ENCODE data around the gene HSPB6.
"Not testable (repeated sequence)": the region's sequence is repeated elsewhere in the genome, so short reads cannot be mapped to it uniquely, and the experiment has no call there.

Gene HSPB6

GRCh38 chr19:35756377-35757230, at the start of gene HSPB6:
Gene HSPB6 (minus strand): TSS chr19:35757029. CDS start chr19:35757008, 21 bp downstream.
- no peak for DNase-seq

- no peak for DNase-seq
Measured at GRCh38 chr19:35806597-35806996, 49.8 kb upstream of the HSPB6 start.

GRCh38 chr19:35805526-35806102, 48.8 kb upstream of the HSPB6 start:
- no peak for DNase-seq

- no peak for DNase-seq
Measured at GRCh38 chr19:35801828-35802227, 45.0 kb upstream of the HSPB6 start.

GRCh38 chr19:35797663-35798062, 40.8 kb upstream of the HSPB6 start:
- DNase-seq = no peak

- DNase-seq = no peak
Measured at GRCh38 chr19:35796645-35797542, 40.1 kb upstream of the HSPB6 start.

- not testable (repeated sequence) for DNase-seq
Measured at GRCh38 chr19:35795564-35795963, 38.7 kb upstream of the HSPB6 start.

GRCh38 chr19:35793381-35794165, 36.7 kb upstream of the HSPB6 start:
- no peak for DNase-seq

- no peak for DNase-seq
Measured at GRCh38 chr19:35792888-35793287, 36.1 kb upstream of the HSPB6 start.

- no peak for DNase-seq
Measured at GRCh38 chr19:35792312-35792711, 35.5 kb upstream of the HSPB6 start.

- DNase-seq = no peak
Measured at GRCh38 chr19:35791814-35792279, 35.0 kb upstream of the HSPB6 start.

GRCh38 chr19:35790981-35791813, 34.4 kb upstream of the HSPB6 start:
- no peak for DNase-seq

GRCh38 chr19:35789978-35790944, 33.4 kb upstream of the HSPB6 start:
- no peak for DNase-seq

- no peak for DNase-seq
Measured at GRCh38 chr19:35789195-35789977, 32.6 kb upstream of the HSPB6 start.

- DNase-seq = no peak
Measured at GRCh38 chr19:35788205-35788960, 31.6 kb upstream of the HSPB6 start.

GRCh38 chr19:35787227-35787799, 30.5 kb upstream of the HSPB6 start:
- DNase-seq = no peak

GRCh38 chr19:35786299-35787160, 29.7 kb upstream of the HSPB6 start:
- DNase-seq = no peak

- no peak for DNase-seq
Measured at GRCh38 chr19:35785339-35785627, 28.5 kb upstream of the HSPB6 start.

Measured in stimulated activated naive CD4-positive, alpha-beta T cell treated with Interleukin-2 at 50 U/mL for 16 hours (primary cell).